Sciatic nerve (tissue), 2 donors: ENCODE results near the gene TANC1. TPM values are rescaled to one million over a fixed set of nuclear protein-coding genes. Genes with fewer than 3 reads are reported as not detected.
"Not testable (repeated sequence)": the region's sequence is repeated elsewhere in the genome, so short reads cannot be mapped to it uniquely, and the experiment has no call there.

Experiments used
- ATAC-seq: fragments of 200-7000 bp; cut with Tn5 transposase; one replicate; pipeline ENCODE4 v1.9.1; 2020; ENCODE audit warnings: mild to moderate bottlenecking, moderate library complexity
- DNase-seq: peaks from one replicate; pipeline ENCODE4 v3.0.0-alpha.2; 2020; ENCODE audit warnings: low spot score
- intact Hi-C: fragments of 100-400 bp; cut with DNase I; formaldehyde crosslinking; loops from one replicate; pipeline ENCODE4 v1.14.2; 2022
- total RNA-seq: library from RNA; stranded (reverse); fragmentation: NEBNext Ultra II Directional; extraction: Animal tissue kit (Norgen Biotek cat#: 25700); gene quantifications from one replicate; pipeline ENCODE4 v1.2.1, GENCODE V29; 2021
- donor health status: DM: no; HTN: no; CAD: no.
- donor health status: DM: no; HTN: no; CAD: no.

TANC1 gene
- total RNA-seq, 1 donor from 2014 or later, result 50.3 TPM

DNA sequence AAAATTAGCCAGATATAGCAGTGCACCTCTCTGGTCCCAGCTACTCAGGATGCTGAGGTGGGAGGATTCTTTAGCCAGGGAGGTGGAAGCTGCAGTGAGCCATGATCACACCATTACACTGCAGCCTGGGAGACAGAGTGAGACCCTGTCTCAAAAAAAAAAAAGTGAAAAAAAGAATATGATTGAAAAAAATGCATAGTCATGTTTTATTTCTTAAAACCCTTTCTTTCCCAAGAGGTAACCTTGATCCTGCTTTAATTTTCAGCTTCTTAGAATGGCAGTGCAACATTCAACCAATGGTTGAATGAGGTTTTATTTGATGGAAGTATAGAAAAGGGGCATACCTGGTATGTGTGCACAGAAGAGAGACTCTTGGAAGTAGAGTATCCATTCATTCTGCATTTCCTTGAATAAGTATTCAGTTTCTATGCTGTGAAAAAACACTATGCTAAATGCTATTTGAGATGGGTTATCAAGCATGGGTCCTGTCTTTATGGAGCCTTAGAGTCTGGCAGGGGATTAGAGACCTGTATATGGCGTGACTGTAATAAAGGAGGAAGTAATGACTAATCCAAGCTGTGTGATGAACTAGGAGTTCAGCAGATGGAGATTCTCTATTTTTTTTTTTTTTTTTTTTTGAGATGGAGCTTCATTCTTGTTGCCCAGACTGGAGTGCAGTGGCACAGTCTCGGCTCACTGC lies 171.8 kb downstream of the TANC1 start:
- intact Hi-C loops, result no loop called here
- DNase-seq, result no peak
- no peak for ATAC-seq

- ATAC-seq, DNase-seq, intact Hi-C loops: not testable (repeated sequence)
Observed at GRCh38 chr2:159140821-159141220, 172.4 kb downstream of the TANC1 start.

DNA sequence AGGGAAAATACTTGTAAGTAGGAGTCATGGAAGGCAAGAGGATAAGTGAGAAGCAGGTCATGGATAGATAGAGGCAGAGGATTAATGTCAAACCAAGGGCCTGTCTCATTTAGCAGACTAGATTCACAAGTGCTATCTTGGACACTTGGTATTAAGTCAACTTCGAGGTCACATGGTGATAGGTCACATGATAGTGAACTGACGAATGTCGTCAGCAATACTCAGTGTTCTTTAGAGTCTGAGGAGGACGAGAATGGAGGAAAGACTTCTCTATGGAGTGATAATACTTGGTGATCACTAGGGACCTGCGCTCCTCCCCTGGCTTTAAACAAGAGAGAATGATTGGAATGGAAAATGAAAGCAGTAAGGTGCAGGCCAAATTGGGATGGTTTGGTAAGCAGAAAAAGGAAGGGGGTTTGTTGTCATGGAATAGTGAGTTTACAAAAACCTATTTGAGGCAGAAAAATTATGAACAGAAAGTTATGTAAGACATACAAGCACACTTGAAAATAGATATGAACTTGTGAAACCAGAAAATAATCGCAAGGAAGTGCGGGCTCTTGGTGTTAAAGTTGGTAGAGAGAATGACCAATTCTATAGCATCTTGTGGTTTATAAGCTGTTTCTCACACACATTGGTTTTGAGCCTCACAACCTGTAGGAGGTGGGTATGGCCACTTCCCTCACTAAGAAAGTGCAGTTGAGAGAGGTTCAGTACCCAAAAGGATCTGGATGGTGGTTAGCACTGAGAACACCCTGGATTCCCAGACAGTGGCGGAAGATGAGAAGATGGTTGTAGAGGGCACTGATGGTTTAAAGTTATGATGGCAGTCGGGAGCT lies 176.6 kb downstream of the TANC1 start:
- DNase-seq, result no peak
- intact Hi-C loops, result no loop called here
- ATAC-seq, result no peak

GRCh38 chr2:159145745-159146354 lies 177.4 kb downstream of the TANC1 start:
- intact Hi-C loops, result no loop called here
- DNase-seq (no peak), ATAC-seq (no peak)

GRCh38 chr2:159146996-159147666 lies 178.7 kb downstream of the TANC1 start:
- ATAC-seq (peak; percentile 58), DNase-seq (no peak)
- intact Hi-C loops, result no loop called here

GRCh38 chr2:159147690-159148089 lies 179.2 kb downstream of the TANC1 start:
- no peak for DNase-seq
- no peak for ATAC-seq
- intact Hi-C loops, result no loop called here

GRCh38 chr2:159148901-159149300 lies 180.5 kb downstream of the TANC1 start:
- intact Hi-C loops, result no loop called here
- DNase-seq, result no peak
- peak; percentile 13 for ATAC-seq

DNA sequence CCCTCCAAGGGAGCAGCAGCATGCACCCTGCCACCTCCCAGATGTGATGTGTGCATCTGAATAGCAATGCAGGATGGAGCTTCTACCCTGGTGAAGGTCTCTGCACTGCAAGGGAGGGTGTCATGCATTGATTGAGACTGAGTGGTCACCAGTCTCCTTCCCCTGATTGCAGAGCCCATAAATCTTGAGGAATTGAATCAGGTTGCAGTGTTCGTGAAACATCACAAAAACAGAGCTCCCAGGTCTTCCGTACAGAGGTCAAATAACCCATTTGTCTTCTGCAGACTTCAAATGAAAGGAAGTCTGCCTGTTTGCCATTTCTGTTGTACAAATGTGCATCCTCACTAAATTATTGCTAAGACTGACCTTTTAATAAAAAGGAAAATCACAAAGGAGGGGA lies 181.3 kb downstream of the TANC1 start:
- ATAC-seq (no peak), DNase-seq (no peak)
- intact Hi-C loops, result no loop called here

GRCh38 chr2:159150280-159150746 lies 181.9 kb downstream of the TANC1 start:
- ATAC-seq, result peak; percentile 40
- intact Hi-C loops, result no loop called here
- no peak for DNase-seq

GRCh38 chr2:159151198-159152127 lies 183.0 kb downstream of the TANC1 start:
- intact Hi-C loops, result no loop called here
- ATAC-seq, result no peak
- no peak for DNase-seq

DNA sequence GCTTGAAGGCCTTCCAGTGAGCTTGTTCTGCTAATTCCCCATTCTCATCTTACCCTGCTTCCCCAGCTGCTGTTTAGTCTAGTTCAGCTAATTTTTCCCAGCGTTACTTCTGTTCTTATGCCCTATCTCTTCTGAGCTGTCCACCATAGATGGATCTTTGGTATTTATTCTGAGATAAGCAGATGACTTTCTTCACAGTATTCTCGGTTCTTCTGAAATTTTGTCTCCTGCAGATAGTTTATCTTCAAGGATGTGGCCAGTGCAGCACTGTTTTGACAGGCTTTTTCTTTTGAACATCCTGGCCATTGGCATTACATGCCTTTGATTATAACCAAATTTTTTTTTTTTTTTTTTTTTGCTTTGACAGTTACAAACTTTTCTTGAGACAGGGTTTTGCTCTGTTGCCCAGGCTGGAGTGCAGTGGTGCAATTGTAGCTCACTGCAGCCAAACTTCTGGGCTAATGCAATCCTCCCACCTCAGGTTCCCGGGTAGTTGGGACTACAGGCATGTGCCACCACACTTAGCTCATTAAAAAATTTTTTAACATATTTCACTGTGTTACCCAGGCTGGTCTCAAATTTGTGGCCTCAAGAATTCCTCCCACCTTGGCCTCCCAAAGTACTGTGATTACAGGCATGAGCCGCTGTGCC lies 183.8 kb downstream of the TANC1 start:
- no peak for DNase-seq
- ATAC-seq, result no peak
- intact Hi-C loops, result no loop called here

GRCh38 chr2:159153063-159153462 lies 184.6 kb downstream of the TANC1 start:
- intact Hi-C loops, result no loop called here
- no peak for ATAC-seq

GRCh38 chr2:159153463-159153862 lies 185.0 kb downstream of the TANC1 start:
- ATAC-seq, result no peak
- intact Hi-C loops, result no loop called here
- no peak for DNase-seq

More at GRCh38 chr2:159153063-159153462, 184.6 kb downstream of the TANC1 start:
- no peak for DNase-seq

GRCh38 chr2:159153951-159154350 lies 185.5 kb downstream of the TANC1 start:
- ATAC-seq (no peak), DNase-seq (no peak)
- intact Hi-C loops, result no loop called here

DNA sequence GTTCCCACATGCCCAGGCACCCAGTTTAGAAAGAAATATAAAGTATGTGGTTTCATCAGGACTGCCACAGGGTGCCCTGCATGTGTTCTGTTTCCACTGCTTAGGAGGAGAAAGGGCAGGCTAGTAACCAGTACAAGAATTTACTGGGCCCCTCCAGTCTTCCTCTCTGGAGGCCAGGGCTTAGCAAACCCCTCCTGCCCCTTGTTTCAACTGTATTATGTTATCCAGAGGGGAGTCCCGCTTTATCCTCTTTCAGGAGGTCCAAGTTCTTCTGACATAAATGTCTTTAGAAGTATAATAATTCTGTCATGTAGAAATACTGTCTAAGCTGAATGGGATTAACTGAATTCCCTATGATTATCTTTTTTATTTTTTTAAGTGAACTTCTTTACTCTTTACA lies 185.9 kb downstream of the TANC1 start:
- intact Hi-C loops, result no loop called here
- ATAC-seq (no peak), DNase-seq (no peak)

DNA sequence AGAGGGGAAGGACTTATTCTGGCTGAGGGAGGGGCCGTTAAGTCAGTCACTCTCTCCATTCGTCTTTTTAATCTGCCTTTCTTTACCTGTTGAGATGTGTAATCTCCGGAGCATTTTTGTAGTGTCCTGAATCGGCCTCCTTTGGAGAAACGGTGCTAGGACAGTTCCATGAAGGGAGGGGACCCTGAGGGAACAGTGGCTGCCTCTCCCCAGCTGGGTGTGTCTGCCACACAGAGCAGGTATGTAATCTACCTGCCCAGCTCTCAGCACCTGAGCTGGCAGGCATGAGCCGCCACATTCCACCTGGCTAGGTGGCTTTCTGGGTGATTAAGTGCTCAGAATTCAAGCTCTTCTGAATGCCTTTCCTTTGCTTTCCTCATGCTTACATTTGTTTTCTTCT lies 186.9 kb downstream of the TANC1 start:
- DNase-seq (no peak), ATAC-seq (no peak)
- intact Hi-C loops, result no loop called here

- DNase-seq, result no peak
- intact Hi-C loops, result no loop called here
- no peak for ATAC-seq
Observed at GRCh38 chr2:159155791-159156190, 187.4 kb downstream of the TANC1 start.

DNA sequence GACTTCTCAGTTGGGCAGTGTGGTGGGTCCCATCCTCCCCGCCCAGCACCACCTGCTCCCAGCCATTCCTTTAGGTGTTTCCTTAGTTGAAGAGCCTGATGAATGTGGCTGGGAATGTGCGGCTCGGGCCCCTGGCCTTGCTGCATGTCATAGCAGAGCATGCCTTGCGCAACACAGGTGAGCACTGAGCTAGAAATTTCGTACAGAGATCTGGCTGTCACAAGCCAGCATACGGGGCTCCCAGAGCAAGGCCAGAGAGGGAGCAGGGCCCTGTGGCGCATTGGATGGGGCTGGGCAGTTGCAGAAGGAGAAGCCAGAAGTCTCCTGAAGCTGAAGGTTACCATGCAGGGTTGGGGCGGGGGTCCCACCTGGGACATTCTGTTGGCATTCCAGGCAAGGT lies 188.4 kb downstream of the TANC1 start:
- DNase-seq (no peak), ATAC-seq (no peak)
- intact Hi-C loops, result no loop called here
